Stimulated activated CD4-positive, alpha-beta T cell treated with anti-CD3 and anti-CD28 coated beads, TNF-alpha, amount 100 ng/mL, for 24 hours (primary cell): ENCODE measurements around the gene METTL6.
"Not testable (repeated sequence)": the region's sequence is repeated elsewhere in the genome, so short reads cannot be mapped to it uniquely, and the experiment has no call there.

Experiments
- DNase-seq, 3 experiments: peaks; one replicate each; pipeline ENCODE4 v3.0.0-alpha.2; 2020; ENCODE audit warnings: low read depth in 3 of 3

The METTL6 gene

DNA sequence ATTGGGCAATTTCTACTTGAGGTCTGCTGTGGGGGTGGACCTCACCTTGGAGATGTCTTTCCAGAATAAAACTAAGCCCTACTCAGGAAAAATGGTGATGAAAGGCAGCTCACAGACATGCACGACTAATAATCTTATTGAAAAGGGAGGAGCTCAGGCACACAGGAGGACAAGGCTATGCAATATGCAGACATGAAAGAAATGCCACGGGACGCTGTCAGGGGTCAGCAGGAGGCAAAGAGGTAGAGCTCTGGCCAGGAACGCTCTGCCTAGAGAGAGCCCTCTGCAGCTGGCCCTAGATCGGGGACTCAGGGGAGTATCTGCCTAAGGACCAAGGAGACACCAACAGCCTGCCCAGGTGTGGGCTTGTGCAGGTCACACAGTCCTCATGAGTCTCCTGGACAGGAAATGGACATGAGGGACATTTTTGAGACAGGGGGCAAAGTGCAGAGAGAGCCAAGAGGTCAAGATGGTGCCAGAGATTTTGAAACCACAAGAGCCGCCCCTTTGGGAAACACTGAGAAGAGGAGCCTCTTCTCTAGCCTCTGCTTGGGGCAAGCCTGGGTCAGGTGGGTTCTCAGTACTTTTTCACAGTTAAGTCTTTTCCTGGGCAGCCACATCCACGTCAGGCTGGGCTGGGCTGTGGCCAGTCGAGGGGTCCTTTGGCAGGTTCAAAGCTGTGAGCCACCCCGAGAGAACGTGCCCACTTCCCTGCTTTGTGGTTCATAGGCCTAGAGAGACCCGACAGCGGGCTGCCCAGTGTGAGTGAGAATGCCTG is 23.3 kb upstream of the METTL6 start:
- no peak for DNase-seq

DNA sequence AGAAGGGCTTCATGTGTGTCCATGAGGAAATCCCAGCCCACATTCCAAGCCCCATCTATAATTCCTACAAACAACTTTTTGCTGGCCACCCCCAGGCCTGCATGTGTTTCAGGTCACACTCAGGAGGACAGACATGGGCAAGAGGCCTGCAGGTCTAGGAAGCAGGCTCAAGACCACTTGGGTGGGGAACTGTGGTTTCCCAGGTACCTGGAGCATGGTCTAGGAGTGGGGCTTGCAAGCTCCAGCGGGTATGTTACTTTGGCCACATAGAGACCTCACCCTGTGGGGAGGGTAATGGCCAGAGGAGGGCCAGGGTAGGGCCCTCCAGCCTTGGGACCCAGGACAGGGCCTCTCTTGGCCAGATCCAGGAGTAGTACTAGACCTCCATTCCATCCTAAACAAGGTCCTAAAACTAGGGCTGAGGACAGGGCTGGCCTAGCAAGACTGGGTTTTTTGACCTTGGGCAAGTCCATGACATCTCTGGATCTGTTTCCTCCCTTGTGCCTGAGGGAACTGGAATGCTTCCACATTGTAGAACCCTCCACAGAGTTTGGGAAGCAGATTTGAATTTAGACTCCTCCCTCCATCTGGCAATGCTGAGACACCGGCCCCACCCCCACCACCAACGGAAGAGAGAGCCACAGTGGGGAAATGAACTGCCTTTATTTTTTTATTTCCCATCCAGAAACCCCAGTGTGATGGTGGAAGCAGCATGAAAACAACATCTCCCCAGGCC is 22.3 kb upstream of the METTL6 start:
- no peak for DNase-seq

DNA sequence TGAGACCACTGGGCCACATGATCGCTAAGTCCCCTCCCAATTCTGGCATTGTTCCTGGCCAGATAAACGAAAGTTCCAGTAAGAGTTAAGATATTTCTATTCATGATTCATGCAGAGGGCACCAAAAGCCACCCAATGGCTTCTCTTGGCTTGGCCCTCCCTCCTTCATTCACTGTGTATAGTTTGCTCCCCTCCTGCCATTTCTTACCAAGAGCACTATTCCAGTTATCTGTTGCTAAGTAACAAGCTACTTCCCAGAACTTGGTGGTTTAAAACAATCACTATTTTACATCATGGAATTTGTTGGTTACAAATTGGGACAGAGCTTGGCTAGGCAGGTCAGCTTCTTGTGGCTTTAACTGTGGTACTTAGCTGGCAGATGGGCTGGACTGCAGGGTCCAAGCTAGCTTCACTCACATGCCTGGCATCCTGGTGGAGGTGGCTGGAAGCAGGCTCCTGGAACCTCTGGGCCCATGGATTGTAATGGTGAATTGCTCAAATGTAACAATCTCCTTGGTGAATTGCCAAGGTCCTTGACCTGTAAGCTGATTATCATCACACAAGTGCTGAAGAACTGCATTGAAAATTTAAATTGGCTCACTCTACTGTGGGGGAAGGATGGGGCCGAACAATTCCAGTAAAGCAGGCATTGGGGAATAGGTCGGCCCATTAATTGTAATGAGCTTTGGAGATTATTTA is 16.6 kb upstream of the METTL6 start:
- no peak for DNase-seq

DNA sequence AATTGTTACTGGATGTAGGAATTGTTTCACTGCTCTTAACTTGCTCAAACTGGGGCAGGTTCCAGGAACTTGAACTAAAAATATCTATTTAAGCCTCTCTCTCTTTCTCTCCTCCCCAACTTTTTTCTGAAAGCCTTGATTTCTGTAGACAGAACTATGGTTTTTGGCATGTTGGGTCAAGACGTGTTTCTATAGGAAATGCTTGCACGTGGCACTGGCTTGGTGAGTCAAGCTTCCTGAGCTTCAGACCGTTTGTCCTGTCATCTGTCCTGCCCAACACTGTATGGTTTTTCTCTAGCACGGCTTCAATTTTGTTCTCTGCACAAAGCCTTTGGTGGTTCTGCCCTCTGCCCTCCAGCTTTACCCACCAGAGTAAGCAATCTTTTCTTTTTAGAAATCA is 13.5 kb upstream of the METTL6 start:
- DNase-seq: no peak

DNA sequence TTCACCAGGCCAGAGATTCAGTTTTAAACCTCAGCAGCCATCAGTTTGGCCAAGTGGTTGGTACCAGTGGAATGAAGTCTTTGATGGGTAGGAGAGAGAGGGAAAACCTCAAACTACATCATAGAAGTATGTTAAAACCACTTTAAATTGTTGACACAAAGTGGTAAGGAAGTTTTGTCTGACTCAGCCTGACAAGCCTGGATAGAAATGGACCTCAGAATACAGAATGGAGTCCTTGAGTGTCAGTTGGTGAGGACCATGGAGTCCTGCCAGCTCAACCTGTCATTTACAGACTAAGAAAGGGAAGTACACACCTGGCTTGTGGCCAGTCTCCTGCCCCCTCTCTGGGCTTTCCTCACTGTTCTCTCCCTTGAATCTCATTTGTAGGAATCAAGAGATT is 12.1 kb upstream of the METTL6 start:
- DNase-seq: no peak

DNA sequence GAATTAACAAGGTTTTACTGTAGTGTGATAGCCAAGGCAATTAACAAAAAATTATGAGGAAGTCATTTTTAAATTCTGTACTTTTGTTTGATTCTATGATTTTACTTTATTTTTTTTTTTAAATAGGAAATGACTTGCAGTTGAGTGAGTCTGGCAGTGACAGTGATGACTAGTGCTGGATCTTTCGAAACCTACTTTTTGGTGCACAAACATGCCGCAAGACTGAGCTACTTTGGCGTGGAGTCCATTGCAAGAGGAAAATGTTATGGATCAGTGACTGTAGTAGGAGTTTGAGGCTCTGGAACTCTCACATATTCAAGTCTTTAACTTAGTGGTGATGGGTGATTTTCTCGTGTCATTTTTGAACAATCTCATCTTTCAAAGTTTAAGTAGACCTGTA is 11.6 kb upstream of the METTL6 start:
- no peak for DNase-seq

DNA sequence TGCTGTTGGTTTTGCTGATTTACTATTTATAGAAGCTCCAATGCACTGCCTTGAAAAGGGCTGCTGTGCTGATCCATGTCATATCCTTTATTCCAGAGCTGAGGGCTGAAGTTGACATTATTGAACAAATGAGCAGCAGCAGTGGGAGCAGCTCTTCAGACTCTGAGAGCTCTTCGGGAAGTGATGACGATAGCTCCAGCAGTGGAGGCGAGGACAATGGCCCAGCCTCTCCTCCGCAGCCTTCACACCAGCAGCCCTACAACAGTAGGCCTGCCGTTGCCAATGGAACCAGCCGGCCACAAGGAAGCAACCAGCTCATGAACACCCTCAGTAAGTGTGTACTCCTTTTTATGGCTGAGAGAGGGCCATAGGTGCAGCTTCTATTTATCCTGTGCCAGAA is 8.9 kb upstream of the METTL6 start:
- DNase-seq: no peak

DNA sequence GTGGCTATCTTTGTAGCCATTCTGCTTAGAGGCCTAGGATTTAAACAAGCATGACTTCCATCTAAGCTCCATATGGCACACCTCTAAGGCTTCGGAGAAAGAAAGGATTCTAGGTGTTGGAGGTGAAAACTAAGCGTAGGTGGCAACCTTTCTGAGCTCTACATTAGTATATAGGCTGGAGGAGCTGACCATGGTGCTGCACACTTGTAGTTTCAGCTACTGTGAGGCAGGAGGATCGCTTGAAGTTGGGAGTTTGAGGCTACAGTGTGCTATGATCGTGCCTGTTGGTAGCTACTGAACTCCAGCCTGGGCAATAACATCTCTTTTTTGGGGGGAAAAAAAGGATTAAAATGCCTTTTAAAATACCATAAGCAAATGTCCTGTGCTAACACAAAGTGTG is 7.4 kb upstream of the METTL6 start:
- no peak for DNase-seq

DNA sequence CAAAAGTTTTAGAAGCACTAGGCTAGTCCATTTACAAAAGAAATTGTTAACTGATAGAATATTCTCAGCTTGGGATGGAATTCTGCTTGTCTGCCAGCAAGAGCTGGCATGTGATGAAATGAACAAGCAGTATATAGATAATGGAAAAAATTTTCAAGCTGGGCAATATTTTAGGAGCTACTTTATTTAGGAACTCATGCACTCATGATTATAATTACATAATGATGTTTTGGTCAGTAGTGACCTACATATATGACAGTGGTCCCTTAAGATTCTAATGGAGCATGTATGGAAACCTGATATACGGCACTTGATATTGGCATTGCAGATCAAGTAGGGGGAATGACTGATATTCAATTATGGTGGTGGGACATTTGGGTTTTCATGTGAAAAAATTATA is 6.2 kb upstream of the METTL6 start:
- no peak for DNase-seq

DNA sequence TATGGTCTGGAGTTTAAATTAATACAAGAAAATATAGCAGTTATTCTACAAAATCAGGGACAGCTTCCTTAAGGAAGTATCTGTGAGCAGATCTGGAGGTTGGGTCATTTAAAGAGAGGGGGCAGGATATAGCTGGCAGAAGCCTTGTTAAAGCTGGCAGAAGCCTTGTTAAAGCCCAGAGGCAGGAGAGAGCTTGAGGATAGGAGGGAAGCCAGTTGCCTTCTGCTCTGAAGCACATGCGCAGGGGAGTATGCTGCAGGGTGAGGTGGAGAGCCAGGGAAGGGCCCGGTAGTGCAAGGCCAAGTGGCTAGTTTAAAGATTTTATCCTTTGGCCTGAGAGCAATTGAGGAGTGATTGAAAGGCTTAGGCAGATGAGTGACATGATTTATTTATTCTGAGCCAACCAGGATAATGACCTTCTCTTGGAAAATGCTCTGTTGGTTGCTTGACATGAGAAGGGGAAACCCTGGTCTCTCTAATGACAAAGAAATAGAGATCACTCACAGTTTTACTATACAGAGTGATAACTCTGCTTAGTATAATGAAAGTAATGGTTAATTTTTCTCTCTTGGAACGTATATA is 4.0 kb upstream of the METTL6 start:
- DNase-seq: no peak

DNA sequence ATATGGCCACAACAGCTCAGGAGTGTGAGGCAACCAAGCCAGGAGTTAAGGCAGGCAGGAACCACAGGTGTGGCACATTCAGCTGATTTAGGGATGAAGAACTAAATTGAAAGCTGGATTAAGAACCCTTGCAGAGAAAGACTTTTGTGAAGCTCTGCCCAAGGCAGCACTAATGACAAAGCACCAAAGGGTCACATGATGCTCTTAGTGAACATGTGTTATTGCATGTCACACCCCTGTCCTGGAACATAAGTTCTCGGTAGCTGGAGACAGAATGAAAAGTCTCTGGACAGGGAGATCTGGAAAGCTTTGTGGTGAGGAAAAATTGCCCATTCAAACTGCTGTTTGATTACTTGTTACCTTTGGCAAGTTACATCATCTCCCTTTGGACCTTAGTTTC is 3.3 kb upstream of the METTL6 start:
- no peak for DNase-seq

DNA sequence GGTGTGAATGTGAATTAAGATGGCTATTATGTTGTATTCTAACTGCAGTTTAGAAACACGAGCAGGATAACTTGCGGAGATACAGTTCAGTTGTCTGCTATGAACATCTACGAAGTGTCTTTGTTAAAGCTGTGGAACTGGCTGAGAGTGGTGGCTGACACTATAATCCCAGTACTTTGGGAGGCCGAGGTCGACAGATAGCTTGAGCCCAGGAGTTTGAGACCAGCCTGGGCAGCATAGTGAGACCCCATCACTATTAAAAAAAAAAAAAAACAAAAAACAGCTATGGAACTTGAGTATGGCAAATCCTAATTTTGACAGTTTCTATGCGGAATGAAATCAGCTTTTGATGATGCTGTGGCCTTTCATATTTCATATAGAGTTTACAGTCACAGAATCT is 1.7 kb upstream of the METTL6 start:
- no peak for DNase-seq

DNA sequence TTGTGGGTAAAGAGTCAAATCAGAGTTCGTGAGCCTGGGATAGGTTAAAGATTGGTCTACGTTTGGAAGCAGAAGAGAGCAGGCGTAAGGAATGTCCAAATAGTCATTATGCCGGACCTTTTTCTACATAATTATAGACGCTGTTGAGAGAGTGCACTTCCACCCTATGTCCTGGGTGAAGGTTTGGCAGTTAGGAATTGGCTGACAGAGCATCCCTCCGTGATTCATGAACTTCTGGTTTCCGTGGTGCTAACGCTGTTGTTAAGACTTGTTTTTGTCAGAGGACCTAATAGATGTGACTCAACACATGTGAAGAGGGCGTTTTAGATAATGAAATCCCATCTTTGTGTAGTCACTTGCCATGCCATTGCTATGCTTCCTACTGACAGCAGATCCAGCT is 1.2 kb upstream of the METTL6 start:
- DNase-seq: peak in 1 of 3 experiments; percentile 16

DNA sequence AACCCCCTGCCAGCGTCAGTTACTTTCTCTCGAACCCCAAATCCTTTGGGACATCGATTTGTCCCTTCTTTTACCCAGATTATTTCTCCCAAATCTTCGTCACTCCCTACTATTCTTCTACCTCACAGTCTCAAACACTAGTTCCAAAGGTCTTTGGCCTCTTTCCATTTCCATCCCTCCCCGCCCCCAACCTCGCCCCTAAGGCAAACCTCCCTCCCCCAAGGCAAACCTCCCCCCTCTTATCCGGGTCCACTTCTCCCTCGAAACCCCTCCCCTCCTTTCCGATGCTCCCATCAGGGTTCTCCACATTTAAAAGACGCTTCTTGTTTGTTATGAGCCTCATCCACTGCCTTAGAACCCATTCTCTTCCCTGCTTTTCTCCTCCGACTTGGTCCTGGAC is 637 bp upstream of the METTL6 start:
- no peak for DNase-seq

DNA sequence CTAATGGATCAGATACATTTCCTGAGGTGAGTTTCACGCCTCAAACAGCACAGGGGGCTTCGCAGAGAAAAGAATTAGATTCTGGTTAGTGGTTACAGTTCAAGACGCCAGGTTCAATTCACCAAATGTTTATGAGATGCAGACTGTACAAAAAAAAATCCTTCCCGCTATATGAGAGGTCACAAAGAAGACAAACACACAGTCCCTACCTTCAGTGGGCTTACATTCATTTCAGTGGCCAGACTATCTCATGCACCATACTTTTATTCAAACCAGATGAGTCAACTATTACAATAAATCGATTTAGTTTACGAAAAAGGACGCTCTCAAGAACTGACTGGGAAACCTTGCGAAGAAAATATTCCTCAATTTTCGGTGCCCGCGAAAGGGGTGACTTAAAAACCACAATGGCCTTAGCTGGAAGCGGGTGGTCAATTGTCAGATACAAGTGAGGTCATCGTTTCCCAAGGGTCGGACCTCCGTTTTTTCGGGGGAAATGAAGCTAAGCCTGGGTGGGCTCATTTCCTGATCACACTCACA is 695 bp downstream of the METTL6 start:
- DNase-seq: no peak

DNA sequence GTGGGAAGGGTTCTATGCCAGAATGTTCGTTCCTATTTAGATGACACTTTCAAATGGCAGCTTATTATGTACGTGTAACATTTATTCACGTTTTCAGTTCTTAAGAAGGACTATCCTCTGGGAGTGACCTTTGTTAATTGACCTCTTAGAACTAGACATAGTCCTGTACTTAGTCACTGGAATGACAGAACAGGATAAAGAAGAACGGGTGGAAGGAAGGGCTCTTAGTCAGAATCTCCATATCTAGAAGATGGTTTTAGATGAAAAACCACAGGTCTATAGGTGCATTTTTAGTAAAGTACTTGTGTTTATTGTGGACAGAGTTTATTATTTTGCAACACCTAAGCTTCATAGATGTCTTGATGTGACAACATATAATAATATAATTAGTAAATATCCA is 6.5 kb downstream of the METTL6 start:
- DNase-seq: no peak

DNA sequence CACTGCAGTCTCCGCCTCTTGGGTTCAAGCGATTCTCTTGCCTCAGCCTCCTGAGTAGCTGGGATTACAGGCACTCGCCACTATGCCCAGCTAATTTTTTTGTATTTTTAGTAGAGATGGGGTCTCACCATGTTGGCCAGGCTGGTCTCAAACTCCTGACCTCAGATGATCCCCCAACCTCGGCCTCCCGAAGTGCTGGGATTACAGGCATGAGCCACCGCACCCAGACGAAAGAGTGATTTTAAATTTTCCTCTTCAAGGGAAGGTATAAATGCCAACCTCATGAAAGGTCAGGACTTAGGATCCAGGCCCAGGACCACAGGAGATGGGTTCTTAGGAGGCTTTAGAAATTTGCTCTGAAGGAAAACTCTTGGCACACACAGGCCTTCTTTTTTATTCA is 16.4 kb downstream of the METTL6 start:
- not testable (repeated sequence) for DNase-seq

DNA sequence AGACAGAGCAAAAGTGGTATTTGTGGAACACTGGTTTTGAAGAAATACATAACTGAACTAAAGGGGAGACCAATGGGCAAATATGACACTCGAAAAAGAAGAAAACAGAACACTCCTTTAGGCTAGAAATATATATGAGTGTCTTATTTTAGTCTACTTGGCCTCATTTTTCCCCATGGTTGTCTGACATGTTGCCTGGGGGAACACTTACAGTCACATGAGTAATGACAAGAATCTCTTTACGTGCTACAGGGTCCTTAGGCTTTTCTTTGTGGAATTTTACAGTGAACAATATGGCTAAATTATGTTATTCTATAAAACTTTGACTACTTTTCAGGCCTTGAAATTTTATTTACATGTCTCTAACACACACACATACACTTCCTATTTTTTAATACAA is 17.6 kb downstream of the METTL6 start:
- no peak for DNase-seq

DNA sequence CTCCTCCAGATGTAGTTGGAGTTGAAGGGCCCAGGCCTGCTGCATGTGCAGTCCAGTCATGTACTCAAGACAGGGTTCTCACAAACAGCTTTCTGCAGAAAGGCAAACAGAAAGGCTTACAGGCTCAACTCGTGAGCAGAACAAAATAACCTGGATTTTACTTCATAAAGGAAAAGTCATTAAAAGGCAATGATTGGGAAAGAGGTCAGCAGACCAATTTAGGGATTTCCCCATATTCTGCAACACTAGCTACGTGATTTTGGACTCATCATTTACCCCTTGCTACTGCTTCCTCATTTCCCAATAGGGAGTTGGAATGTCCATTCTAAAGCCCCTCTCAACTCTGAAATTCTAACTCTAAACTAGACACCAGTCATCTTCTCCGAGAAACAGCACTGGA is 18.1 kb downstream of the METTL6 start:
- DNase-seq: no peak

DNA sequence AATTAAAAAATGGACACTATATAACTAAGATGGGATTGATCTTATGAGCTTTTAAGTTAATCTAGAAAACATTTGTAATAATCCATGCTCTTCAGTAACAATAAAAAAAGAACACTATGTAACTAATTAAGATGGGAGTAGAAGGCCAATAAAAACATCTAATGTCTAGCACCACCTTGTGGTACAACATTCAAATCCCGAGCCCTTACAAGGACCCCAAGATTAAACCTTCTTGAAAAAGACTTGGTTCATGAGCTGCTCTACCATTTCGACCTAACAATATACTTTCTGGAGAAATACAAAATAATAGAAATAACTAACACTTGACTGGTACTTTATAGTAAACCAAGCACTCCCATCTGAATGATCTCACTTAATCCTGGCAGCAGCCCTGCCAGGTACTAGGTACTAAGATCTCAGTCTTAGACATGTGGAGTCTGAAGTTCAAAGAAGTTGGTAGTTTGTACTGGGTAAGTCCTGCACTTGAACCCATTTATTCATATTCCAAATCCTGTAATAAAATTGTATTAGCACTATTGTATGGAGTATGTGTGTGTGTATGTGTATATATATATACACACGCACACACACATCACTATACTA is 21.8 kb downstream of the METTL6 start:
- DNase-seq: no peak

DNA sequence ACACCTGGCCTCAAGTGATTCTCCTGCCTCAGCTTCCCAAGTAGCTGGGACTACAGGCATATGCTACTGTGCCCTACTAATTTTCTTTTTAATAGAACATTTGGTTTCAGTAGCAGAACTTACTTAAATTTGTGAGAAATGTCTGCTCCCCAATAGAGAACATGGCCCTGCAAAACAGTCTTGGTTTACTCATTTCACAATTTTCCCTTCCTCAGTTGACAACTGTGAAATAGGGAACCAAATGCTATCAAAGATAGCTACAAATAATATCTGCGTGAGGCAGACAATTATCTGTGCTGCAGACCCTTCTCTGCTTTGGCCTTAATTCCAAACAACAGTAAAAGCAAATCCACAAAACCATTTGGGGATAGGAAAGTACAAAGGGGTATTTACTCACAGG is 22.6 kb downstream of the METTL6 start:
- no peak for DNase-seq

DNA sequence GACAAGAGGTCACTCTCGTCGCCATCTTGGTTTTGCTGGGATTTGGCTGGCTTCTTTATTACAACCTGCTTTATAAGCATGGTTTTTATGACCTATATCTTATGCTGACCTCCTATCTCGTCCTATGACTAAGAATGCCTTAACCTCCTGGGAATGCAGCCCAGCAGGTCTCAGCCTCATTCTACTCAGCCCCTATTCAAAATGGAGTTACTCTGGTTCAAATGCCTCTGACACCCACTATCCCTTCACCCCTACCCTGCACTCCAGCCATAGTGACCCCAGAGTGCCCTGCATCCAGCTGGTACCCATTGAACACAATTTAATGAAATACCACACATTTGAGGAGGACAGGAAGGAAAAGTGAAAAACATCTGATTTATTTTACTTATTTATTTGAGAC is 23.4 kb downstream of the METTL6 start:
- DNase-seq: no peak
